Thyroid gland (tissue), 4 donors: ENCODE data around the gene ANKRD33B. TPM values are rescaled to one million over a fixed set of nuclear protein-coding genes. Genes with fewer than 3 reads are reported as not detected.

ENCODE experiments used
- DNase-seq, 2 donors: peaks; one replicate each; pipeline ENCODE4 v3.0.0-alpha.2; 2019
- H3K27ac ChIP-seq, 3 donors: fragments of 200-600 bp; sonication (generic); 1 replicate in 2 of 3; 2 replicates in 1 of 3; pipeline ENCODE4 v1.5.1; 2016 to 2019; ENCODE audit warnings: mild to moderate bottlenecking in 1 of 3, moderate library complexity in 1 of 3
- H3K27me3 ChIP-seq: fragments of 200-600 bp; sonication (generic); one replicate; pipeline ENCODE4 v1.5.1; 2019
- H3K36me3 ChIP-seq, 2 donors: fragments of 200-600 bp; sonication (generic); one replicate each; pipeline ENCODE4 v1.5.1; 2016 to 2019
- H3K4me1 ChIP-seq, 2 donors: fragments of 200-600 bp; sonication (generic); one replicate each; pipeline ENCODE4 v1.5.1; 2017 to 2019
- H3K4me3 ChIP-seq, 3 donors: fragments of 200-600 bp; sonication (generic); replicated peaks in 1 of 3; 1 replicate in 2 of 3; 2 replicates in 1 of 3; pipeline ENCODE4 v1.5.1; 2016; ENCODE audit warnings: mild to moderate bottlenecking in 1 of 3
- H3K9me3 ChIP-seq: fragments of 200-600 bp; sonication (generic); one replicate; pipeline ENCODE4 v1.5.1; 2017
- CTCF ChIP-seq, 6 experiments: fragments of 200-600 bp in 3 of 6; fragments of 450-650 bp in 3 of 6; sonication (generic) in 3 of 6; IDR thresholded peaks; one replicate each; pipeline ENCODE4 v1.5.1; 2016 to 2019; ENCODE audit warnings: antibody characterized with exemption in 6 of 6, mild to moderate bottlenecking in 2 of 6, inconsistent platforms in 1 of 6, moderate library complexity in 1 of 6
- POLR2A ChIP-seq, 2 donors: fragments of 450-650 bp; IDR thresholded peaks; one replicate each; pipeline ENCODE4 v1.6.1; 2017; ENCODE audit warnings: antibody characterized with exemption in 2 of 2, mild to moderate bottlenecking in 2 of 2, moderate library complexity in 1 of 2
- WGBS, 2 donors: methylation state at CpG; one replicate each; pipeline ENCODE4 v1.1.5; 2017; 5-methylcytosine and 5-hydroxymethylcytosine counted together
- intact Hi-C: fragments of 100-400 bp; cut with DNase I; formaldehyde crosslinking; loops from one replicate; pipeline ENCODE4 v1.15.1; 2023
- total RNA-seq, 4 donors: library from RNA; depleted of rRNA; stranded (reverse); fragments of >200 nt; gene quantifications; one replicate each; pipeline ENCODE4 v1.2.3, GENCODE V29; 2016

Gene ANKRD33B
- total RNA-seq, 4 donors from 2014 or later = 0.67 to 1.6 (median 1.1) TPM

DNA sequence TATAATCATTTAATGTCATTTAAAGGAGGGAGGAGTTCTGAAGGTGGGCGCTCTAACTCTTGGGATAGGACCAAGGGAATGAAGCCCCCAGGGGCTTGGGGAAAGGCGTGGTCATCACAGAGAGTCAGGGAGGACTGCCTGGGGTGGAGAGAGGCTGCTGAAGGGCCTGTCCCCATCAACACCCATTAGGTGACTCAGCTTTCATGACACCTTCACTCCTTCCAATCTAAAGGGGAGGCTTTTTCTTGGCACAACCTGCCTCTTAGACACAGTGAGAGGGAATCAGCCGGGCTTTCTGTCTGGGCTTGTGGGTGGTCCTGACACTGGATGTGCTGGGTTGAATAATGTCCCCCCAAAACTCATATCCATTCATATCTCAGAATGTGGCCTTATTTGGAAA lies 31.4 kb upstream of the ANKRD33B start:
- intact Hi-C loops = no loop called here
- H3K4me3 ChIP-seq = no peak overlapping the region
- H3K9me3 ChIP-seq = no peaks in the 10 kb centered on the region
- H3K27ac ChIP-seq = no peak overlapping the region
- no peaks in the 10 kb centered on the region for H3K36me3 ChIP-seq
- DNase-seq = no peak
- WGBS, 2 donors = 96 to 100% methylated on average over 3 of the region's 3 CpGs
- no peaks in the 10 kb centered on the region for H3K4me1 ChIP-seq
- TF ChIP-seq POLR2A (IDR thresholded peaks at IDR 0.05) (no peak), CTCF (IDR thresholded peaks at IDR 0.05) (no peak)
- H3K27me3 ChIP-seq = no peaks in the 10 kb centered on the region

DNA sequence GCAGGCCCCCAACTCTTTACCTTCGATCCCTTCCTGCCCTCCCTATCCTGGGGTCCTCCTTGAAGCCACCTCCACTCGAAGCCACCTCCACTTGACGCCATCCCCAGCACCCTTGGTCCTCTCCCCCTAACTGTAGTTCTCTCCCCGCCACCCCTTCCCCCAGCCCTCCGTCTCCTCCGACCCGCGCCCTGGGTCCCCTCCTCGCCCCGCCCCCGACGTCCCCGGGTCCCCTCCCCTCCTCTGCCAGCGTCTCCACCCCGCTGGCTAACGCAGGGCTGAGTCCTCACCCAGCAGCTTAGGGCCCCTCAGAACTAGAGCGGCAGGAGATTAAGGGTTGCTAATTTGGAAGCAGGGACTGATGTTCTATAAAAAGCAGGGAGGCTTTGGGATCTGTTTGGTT lies 30.6 kb upstream of the ANKRD33B start:
- Histone ChIP-seq H3K9me3 (no peaks in the 10 kb centered on the region), H3K36me3 (no peaks in the 10 kb centered on the region), H3K4me3 (no peak overlapping the region), H3K27ac (no peak overlapping the region), H3K4me1 (no peaks in the 10 kb centered on the region), H3K27me3 (no peaks in the 10 kb centered on the region)
- 12 to 14% methylated on average over 16 to 17 of the region's 17 CpGs for WGBS, 2 donors
- TF ChIP-seq POLR2A (IDR thresholded peaks at IDR 0.05) (no peak), CTCF (IDR thresholded peaks at IDR 0.05) (no peak)
- DNase-seq = no peak
- intact Hi-C loops = no loop called here

DNA sequence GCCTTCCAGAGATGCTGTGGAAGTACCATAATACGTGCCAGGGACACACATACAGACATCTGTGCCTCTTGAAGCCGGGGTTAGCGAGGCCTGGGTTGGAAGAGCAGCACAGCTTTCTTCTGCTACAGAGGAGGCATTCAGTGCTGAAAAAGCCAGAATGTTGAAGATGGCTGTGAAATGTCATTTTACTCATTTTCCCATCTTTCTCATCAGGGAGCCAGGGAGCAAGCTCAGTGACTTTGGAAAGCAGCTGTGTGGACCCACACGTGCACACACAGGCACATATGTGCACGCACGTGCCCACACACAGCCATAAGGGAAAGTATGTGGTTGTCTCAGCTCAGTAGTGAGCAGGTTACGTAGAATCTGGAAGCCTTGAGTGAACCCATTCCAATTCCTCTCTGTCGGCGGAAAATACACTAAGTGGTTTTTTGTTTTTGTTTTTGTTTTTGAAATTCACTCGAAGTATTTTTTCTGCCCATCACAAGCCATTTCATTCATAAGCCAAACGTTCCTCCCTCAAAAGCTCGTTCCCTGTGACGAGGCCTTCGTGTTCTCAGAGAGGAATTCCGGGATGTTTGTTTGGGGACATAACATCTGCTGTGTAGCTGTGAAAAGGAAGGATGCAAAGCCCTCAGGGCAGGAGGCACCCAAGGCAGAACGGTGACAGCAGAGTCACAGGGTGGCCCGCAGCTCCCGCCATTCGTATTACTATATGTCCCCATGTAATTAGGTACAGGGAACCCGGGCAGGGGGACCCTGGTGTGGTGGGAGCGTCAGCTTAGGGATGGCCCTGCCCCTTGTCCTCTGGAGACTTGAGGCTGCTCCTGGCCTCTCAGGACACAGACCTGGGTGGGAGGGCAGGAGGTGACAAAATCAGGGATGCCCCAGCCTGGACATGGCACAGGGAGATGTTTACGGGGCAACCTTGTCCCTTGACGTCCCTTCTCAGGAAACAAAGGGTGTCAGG lies 29.0 kb upstream of the ANKRD33B start:
- 78 to 83% methylated on average over 20 to 23 of the region's 23 CpGs for WGBS, 2 donors
- TF ChIP-seq POLR2A (IDR thresholded peaks at IDR 0.05) = no peak
- H3K9me3 ChIP-seq = no peaks in the 10 kb centered on the region
- H3K36me3 ChIP-seq = no peaks in the 10 kb centered on the region
- H3K4me3 ChIP-seq = no peak overlapping the region
- H3K27me3 ChIP-seq = no peaks in the 10 kb centered on the region
- intact Hi-C loops = no loop called here
- DNase-seq = no peak
- H3K4me1 ChIP-seq = no peaks in the 10 kb centered on the region
- no peak overlapping the region for H3K27ac ChIP-seq

DNA sequence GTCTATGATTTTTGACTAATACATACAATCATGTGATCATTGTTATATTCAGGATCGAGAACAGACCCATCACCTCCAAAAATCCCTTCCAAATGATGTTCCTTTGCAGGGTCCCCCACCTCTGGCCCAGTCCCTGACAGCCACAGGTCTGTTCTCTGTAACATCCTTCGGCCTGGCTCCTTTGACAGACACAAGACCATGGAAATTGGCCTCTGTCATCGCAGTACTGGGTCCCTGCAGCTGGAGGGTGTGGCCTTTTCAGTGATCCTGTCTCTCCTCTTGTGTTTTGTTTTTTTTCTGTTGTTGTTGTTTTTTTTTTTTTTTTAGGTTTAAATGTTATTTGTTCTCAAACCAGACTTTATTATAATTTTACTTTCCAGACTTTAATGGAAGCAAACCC lies 27.4 kb upstream of the ANKRD33B start:
- H3K9me3 ChIP-seq = no peaks in the 10 kb centered on the region
- 72 to 84% methylated on average over 3 of the region's 3 CpGs for WGBS, 2 donors
- H3K36me3 ChIP-seq = no peaks in the 10 kb centered on the region
- no peak overlapping the region for H3K4me3 ChIP-seq
- H3K27ac ChIP-seq = no peak overlapping the region
- intact Hi-C loops = no loop called here
- no peaks in the 10 kb centered on the region for H3K4me1 ChIP-seq
- TF ChIP-seq CTCF (IDR thresholded peaks at IDR 0.05) = no peak
- no peak for TF ChIP-seq POLR2A (IDR thresholded peaks at IDR 0.05)
- H3K27me3 ChIP-seq = no peaks in the 10 kb centered on the region
- no peak for DNase-seq

GRCh38 chr5:10536931-10537579 lies 26.8 kb upstream of the ANKRD33B start:
- H3K4me3 ChIP-seq = no peak overlapping the region
- no peaks in the 10 kb centered on the region for H3K36me3 ChIP-seq
- intact Hi-C loops = no loop called here
- no peak for TF ChIP-seq CTCF (IDR thresholded peaks at IDR 0.05)
- no peak for TF ChIP-seq POLR2A (IDR thresholded peaks at IDR 0.05)
- H3K27me3 ChIP-seq = no peaks in the 10 kb centered on the region
- H3K27ac ChIP-seq = no peak overlapping the region
- H3K9me3 ChIP-seq = no peaks in the 10 kb centered on the region
- H3K4me1 ChIP-seq = no peaks in the 10 kb centered on the region
- 35 to 42% methylated on average over 13 of the region's 13 CpGs for WGBS, 2 donors
- DNase-seq = no peak
